Astrocyte of the spinal cord (primary cell): Measurements from ENCODE around the gene DGKG.

ENCODE experiments used
- DNase-seq: peaks from one replicate; pipeline ENCODE4 v3.0.0; 2011; ENCODE audit warnings: low read depth, low spot score
- H3K4me3 ChIP-seq: 2 replicates; pipeline ENCODE4 v1.5.1; 2011; ENCODE audit warnings: low read depth, mild to moderate bottlenecking, low read length, moderate library complexity
- in situ Hi-C: cut with HindIII; loops from 2 replicates; pipeline ENCODE4 v1.10.0; 2017; ENCODE audit warnings: low sequenced_read_pairs
- TF ChIP-seq, protein P1 (sequence below): IDR thresholded peaks from 2 replicates; pipeline ENCODE4 v1.5.1; 2012; ENCODE audit warnings: low read depth, mild to moderate bottlenecking, low read length, inconsistent platforms

Gene DGKG

DNA sequence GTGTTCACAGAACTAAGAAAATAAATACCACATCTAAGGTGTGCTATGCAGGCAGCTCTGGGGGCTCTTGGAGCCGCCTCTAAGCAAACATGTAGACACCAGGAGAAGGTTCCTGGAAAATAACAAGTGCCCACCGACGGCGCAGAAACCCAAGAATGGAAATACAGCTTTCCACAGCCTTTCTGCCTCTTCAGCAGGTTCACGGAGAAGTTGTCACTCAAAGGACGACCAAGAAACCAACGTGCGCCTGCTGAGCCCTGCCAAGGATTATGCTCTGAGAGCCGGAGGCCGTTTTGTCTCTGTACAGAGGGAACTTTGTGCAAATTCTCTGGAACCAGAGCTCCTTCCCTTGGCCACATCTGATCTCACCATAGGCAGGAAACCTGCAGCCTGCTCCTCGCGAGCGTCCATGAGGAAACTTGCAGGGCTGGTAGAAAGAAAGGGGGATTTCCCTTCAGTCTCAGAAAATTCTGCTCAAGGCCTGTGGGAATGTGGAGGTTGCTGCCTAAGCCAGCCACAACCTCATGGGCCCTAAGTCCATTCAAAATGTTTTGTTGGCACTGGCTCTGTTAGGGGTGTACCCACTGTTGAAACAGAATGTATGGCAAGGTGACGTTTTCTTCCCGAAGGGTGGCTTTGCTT, 212.6 kb downstream of the DGKG start:
- in situ Hi-C loops: no loop called here
- no peak for DNase-seq
- TF ChIP-seq, protein P1, sequence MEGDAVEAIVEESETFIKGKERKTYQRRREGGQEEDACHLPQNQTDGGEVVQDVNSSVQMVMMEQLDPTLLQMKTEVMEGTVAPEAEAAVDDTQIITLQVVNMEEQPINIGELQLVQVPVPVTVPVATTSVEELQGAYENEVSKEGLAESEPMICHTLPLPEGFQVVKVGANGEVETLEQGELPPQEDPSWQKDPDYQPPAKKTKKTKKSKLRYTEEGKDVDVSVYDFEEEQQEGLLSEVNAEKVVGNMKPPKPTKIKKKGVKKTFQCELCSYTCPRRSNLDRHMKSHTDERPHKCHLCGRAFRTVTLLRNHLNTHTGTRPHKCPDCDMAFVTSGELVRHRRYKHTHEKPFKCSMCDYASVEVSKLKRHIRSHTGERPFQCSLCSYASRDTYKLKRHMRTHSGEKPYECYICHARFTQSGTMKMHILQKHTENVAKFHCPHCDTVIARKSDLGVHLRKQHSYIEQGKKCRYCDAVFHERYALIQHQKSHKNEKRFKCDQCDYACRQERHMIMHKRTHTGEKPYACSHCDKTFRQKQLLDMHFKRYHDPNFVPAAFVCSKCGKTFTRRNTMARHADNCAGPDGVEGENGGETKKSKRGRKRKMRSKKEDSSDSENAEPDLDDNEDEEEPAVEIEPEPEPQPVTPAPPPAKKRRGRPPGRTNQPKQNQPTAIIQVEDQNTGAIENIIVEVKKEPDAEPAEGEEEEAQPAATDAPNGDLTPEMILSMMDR: no peak
- H3K4me3 ChIP-seq: no peak overlapping the region

DNA sequence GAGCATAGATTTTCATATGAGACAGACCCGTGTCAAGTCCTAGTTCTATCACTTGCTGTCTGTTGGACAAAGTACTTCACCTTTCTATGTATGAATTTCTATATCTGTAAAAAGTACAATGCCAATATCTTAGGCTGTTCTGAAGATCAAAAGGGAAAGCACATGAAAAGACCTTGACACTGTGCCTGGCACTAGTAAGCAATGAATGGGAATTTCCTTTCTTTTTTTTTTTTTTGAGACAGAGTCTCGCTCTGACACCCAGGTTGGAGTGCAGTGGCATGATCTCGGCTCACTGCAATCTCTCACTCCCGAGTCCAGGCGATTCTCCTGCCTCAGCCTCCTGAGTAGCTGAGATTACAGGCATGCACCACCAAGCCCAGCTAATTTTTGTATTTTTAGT, 217.8 kb downstream of the DGKG start:
- in situ Hi-C loops: no loop called here
- TF ChIP-seq, protein P1: no peak

DNA sequence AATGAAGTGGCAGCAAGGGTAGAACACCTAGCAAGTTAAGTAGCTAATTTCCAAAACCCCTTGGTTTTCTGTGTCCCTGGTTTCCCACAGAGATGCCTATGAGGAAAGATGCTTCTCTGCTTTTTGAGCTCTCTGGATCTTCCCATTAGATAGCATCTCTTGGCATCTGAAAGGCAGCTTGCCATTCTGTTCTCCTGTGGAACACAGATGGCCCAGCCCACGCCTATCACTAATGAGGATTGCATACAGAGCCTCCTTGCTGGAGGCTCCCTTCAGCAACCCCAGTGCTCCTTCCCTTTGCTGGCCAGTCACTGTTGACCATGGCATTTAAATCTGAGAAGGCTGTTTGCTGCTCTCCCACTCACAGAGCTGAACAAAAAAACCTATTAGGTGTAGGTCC, 218.8 kb downstream of the DGKG start:
- no peak overlapping the region for H3K4me3 ChIP-seq
- DNase-seq: no peak
- in situ Hi-C loops: no loop called here
- TF ChIP-seq, protein P1: no peak

More for the DNA sequence above, 217.8 kb downstream of the DGKG start:
- H3K4me3 ChIP-seq: no peak overlapping the region
- DNase-seq: no peak

DNA sequence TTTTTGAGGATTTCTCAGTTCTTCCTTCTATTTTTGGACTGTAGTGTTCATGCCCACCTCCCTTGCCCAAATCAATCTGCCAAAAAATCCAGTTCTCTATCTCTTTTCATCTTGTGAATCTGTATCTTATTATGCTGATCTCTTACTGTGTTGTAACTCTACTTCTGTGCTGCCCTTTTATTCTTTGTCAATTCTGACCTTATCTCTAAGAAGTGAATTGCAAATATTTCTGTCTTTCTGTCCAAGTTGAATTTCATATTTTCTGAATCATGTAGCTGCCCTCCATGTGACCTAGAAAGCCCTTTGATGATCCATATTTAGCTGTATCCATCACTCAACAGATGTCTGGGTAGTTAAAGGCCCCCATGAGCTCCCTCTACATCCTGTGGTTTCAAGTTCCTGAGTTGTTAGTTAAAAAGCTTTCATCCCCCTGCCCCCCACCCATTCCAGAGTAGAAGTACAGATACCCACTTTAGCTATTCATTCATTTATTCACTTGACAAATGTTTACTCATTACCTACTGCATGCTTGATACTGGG, 219.6 kb downstream of the DGKG start:
- H3K4me3 ChIP-seq: no peak overlapping the region
- in situ Hi-C loops: no loop called here
- no peak for DNase-seq
- TF ChIP-seq, protein P1: no peak

DNA sequence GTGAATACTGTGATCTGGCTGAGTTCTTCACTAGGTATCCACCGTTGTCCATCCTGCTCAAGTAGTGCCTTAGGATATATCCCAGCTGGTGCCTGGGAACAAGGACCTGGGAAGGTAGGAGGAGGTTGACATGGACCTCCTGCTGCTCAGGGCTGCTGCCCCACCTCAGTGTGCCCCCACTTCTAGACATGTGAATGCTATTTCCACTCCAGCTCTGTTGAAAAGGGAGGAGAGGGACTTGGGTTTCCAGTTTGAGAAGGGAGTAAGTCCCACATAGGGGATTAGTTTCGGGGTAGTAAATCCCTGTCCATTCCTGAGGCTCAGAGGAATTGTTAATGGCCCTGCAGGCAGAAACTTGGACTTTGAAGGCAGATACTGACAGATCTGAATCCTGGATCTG, 220.2 kb downstream of the DGKG start:
- TF ChIP-seq, protein P1: no peak
- DNase-seq: no peak
- in situ Hi-C loops: no loop called here
- no peak overlapping the region for H3K4me3 ChIP-seq

DNA sequence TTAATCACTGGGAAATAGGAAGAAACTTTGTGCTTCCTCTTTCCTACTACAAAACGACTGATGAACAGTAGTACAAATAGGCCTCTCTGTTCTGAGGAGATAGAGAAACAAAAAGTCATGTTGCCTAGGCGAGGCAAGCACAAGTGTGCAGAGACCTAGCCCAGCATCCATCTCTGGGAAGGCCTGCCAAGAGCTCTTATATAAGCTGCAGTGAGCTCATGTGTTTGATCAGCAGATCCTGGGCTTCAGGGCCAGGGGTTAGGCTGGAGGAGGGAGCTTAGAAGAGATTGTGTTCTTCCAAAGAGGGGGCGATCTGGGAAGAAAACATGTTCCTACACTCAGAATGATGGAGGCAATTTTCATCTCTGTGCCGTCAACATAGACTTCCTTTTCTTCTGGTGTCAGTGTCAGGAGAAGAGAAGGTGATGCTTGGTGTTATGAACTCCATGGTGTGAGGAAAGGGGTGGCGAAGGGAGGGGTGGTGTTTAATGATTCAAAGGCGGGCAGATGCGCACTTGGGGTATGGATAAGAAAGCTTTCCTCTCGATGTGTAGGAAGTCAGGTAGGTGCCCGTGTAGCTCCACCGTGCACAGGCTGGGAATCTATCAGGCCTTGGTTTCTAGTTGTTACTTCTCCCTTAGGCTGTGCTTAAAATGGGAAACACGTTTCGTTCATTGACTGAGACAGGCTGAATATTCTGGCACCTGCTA, 223.6 kb downstream of the DGKG start:
- TF ChIP-seq, protein P1: no peak
- H3K4me3 ChIP-seq: no peak overlapping the region
- in situ Hi-C loops: no loop called here
- DNase-seq: no peak
